Lower leg skin (tissue), 3 donors: ENCODE measurements around the gene POU6F2.

Source experiments
- CTCF ChIP-seq, 3 donors: fragments of 450-650 bp; IDR thresholded peaks; one replicate each; pipeline ENCODE4 v1.5.1; 2016; ENCODE audit warnings: antibody characterized with exemption in 3 of 3, mild to moderate bottlenecking in 3 of 3, moderate library complexity in 2 of 3
- POLR2A ChIP-seq, 2 donors: fragments of 450-650 bp; IDR thresholded peaks; one replicate each; pipeline ENCODE4 v1.6.1; 2016 to 2017; ENCODE audit warnings: antibody characterized with exemption in 2 of 2, mild to moderate bottlenecking in 1 of 2, moderate library complexity in 1 of 2

GRCh38 chr7:39300276-39300675 is 322.6 kb downstream of the POU6F2 start:
- TF ChIP-seq CTCF (IDR thresholded peaks at IDR 0.05) (no peak), POLR2A (IDR thresholded peaks at IDR 0.05) (no peak)
